ENCODE data around the gene MT1M.
"Not testable (repeated sequence)": the region's sequence is repeated elsewhere in the genome, so short reads cannot be mapped to it uniquely, and the experiment has no call there.

MT1M gene

GRCh38 chr16:56608876-56609462, 23.5 kb upstream of the MT1M start:
- no peak for DNase-seq (ENCODE audit: low read depth)

- peak; percentile 73 for DNase-seq (ENCODE audit: low read depth)
These were observed 23.0 kb upstream of the MT1M start for GRCh38 chr16:56609463-56609921.

DNA sequence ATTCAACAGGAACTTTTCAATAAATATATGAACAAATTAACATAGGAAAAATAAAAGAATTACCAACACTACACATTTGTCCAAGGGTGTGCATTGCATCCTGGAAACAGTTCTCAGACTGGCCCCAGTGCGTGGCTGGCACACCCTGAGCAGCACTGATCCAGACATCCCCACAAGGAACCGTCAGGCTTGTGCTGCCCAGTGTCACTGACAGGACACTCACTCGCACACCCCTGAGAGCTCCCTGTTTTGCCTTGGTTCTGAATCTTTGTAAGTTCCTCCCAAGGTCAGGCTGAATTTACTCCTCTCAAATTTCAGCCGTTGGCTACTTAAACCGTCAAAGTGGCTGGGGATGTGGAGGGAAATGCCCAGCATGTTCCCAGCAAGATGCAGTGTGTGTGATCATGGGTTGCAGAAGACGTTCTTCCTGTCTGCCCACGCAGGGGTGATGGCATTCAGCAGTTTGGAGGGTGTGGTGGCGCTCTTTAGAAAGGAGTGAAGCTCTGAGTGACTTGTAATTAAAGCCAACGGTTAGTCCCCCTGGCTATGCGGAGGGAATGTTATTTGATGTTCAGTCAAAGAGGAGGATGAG, 22.3 kb upstream of the MT1M start:
- DNase-seq (ENCODE audit: low read depth), result peak; percentile 74

- no peak for DNase-seq (ENCODE audit: low read depth)
These were observed 21.8 kb upstream of the MT1M start for GRCh38 chr16:56610609-56611111.

DNA sequence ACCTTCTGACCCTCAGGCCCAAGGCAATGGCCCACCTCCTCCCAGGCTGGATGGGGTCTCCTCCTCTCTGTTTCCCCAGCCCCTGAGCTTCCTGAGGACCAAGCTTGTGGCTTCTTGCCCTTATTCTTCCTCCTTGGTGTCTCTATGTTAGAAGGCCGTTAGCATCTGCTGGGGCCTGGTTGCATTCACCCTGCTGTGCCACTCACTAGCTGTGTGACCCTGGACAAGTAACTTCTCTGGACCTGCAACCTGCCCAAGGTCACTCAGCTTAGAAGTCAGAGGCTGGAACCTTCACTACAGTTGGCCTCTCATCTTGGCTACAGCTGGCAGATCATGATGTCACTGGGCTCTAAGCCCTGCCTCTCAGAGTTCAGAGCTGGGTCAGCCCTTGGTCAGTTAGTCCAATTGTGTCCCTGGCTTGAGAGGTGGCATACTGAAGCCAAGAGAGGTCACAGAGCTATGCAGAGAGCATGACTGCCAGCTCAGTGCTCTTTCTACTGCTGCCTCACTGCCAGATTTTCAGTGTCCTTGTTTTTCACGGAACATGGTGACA, 21.1 kb upstream of the MT1M start:
- DNase-seq (ENCODE audit: low read depth), result no peak

DNA sequence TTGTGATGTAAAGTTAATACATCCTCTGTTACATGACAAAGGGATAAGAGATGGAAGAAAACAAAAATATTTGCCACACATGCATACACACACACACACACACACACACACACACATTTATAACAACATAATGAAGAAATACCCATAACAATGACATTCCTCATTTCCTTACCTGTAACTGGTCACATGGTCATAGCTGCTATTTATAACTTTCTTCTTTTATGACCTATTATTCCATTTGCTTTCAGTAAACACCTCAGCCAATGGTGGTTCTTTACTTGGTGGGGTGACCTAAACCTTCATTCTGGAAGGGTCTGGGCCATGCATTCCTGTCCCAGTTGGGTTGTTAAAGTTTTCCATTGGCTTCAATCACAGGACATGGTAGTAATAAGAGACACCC, 18.8 kb upstream of the MT1M start:
- no peak for DNase-seq (ENCODE audit: low read depth)

GRCh38 chr16:56614549-56614991, 17.9 kb upstream of the MT1M start:
- DNase-seq (ENCODE audit: low read depth), result no peak

- DNase-seq (ENCODE audit: low read depth), result no peak
These were observed 17.1 kb upstream of the MT1M start for GRCh38 chr16:56615353-56615752.

- no peak for DNase-seq (ENCODE audit: low read depth)
These were observed 15.7 kb upstream of the MT1M start for GRCh38 chr16:56616608-56617211.

- peak; percentile 54 for DNase-seq (ENCODE audit: low read depth)
These were observed 15.0 kb upstream of the MT1M start for GRCh38 chr16:56617212-56618085.

DNA sequence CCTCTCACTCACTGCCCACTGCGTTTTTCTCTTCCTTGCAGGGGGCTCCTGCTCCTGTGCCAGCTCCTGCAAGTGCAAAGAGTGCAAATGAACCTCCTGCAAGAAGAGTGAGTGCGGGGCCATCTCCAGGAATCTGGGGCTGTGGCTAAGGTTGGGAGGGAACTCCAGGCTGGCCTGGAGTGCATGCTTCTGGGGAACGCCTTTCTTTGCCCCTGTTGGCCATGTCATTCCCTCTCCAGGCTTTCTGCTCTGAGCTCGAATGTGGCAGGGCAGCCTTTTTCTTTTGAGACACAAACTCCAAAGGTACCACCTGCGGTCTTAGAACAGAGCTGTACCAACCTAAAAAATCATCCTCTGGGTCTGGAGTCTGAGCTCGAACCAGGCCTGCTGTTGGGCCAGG, 14.3 kb upstream of the MT1M start:
- no peak for DNase-seq (ENCODE audit: low read depth)

DNA sequence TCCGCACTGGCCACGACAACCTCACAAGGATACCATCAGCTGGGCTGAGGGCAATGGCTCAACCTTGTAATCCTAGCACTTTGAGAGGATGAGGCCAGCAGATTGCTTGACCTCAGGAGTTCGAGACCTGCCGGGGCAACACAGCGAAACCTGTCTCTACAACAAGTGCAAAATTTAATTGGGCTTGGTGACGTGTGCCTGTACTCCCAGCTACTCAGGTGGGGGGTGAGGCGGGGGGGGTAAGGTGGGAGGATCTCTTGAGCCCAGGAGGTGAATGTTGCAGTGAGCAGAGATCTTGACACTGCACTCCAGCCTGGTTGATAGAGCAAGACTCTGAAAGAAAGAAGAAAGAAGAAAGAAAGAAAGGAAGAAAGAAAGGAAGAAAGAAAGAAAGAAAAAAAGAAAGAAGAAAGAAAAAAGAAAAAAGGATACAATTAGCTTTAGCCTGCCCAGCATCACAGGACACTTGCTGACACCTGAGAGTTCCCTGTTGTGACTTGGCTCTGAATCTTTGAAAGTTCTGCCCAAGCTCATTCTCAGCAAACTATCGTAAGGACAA, 12.0 kb upstream of the MT1M start:
- DNase-seq (ENCODE audit: low read depth), result no peak

DNA sequence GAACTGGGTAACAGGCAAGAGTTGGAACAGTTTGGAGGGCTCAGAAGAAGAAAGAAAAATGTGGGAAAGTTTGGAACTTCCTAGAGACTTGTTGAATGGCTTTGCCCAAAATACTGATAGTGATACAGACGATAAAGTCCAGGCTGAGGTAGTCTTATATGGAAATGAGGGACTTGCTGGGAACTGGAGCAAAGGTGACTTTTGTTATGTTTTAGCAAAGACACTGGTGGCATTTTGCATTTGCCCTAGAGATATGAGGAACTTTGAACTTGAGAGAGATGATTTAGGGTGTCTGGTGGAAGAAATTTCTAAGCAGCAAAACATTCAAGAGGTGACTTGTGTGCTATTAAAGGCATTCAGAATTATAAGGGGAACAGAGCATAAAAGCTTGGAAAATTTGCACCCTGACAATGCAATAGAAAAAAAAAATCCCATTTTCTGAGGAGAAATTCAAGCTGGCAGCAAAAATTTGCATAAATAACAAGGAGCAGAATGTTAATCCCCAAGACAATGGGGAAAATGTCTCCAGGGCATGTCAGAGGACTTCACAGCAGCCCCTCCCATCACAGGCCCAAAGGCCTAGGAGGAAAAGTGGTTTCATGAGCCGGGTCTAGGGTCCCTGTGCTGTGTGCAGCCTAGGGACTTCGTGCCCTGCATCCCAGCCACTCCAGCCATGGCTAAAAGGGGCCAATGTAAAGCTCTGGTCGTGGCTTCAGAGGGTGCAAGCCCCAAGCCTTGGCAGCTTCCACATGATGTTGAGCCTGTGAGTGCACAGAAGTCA, 10.6 kb upstream of the MT1M start:
- DNase-seq (ENCODE audit: low read depth), result not testable (repeated sequence)

GRCh38 chr16:56623184-56623583, 9.3 kb upstream of the MT1M start:
- DNase-seq (ENCODE audit: low read depth), result not testable (repeated sequence)

GRCh38 chr16:56623637-56624036, 8.8 kb upstream of the MT1M start:
- no peak for DNase-seq (ENCODE audit: low read depth)

DNA sequence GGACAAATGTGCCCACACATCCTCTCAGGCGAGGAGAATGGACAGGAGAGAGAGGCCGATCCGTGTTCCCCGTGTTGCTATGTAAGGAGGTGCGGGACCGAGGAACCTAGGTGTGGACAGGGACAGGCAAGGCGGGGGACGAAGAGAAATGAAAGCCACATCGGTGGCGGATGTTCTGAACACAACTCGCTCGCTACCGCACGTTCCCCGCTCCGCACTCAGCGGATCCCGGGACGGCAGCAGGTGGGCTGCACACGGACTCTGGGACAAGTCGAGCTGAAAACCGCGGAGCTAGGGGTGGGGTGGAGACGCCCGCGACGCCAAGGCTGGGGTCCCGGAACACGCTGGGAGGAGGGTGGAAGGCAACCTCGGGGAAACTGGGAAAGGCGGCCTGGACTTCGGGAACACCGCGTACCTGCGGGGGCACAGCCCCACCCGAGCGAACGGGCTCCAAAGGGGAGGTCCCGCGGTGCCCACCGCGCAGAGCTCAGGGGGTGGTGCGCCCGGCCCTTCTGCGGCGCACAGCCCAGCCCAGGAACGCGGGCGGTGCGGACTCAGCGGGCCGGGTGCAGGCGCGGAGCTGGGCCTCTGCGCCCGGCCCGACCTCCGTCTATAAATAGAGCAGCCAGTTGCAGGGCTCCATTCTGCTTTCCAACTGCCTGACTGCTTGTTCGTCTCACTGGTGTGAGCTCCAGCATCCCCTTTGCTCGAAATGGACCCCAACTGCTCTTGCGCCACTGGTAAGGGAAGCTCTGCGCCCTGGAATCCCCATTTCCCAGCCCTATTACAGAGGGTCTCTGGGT, 7.1 kb upstream of the MT1M start, which contains the start of gene MT1E:
TSS of gene MT1E (plus strand) at position 642 of the 803 bp plus-strand sequence. CDS start at position 713, 71 bp downstream.
- DNase-seq (ENCODE audit: low read depth), result peak; percentile 70

- no peak for DNase-seq (ENCODE audit: low read depth)
These were observed 6.4 kb upstream of the MT1M start for GRCh38 chr16:56625943-56626654.

GRCh38 chr16:56626685-56627084, 5.8 kb upstream of the MT1M start:
- no peak for DNase-seq (ENCODE audit: low read depth)
